ENCODE results near the gene ATP1B3. TPM values are rescaled to one million over a fixed set of nuclear protein-coding genes. Genes with fewer than 3 reads are reported as not detected.

The ATP1B3 gene
- total RNA-seq, 6 experiments from 2014 or later, result 219 to 273 (median 247) TPM

DNA sequence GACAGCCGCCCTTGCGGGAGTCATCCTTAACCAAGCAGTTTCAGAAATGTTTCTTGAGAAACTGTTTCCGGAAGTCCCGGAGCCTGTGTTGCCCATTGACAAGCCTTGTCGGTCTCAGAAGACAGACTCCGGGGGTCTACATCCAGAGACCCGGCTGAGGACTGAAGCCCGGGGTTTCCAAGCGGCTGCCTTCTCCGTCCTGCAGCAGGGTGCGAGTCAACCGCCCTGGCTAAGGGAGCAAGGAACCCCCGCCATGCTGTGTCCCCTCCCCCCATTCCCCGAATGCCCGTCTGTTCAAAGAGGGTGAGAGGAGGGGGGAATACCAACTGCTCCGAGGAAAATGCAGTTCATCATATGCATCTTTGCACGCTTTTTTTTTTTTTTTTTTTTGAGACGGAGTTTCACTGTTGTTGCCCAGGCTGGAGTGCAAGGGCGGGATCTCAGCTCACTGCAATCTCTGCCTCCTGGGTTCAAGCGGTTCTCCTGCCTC is 61.6 kb downstream of the ATP1B3 start:
- Mint-ChIP-seq H3K4me3 (no peak overlapping the region), H3K36me3 (ENCODE audit: low read depth) (no peaks in the 10 kb centered on the region), H3K4me1 (ENCODE audit: low read depth) (peaks cover 21% of the 10 kb centered on the region), H3K27ac (no peak overlapping the region), H3K27me3 (ENCODE audit: insufficient read depth) (no peaks in the 10 kb centered on the region; the same call in none of the 2 replicates), H3K9me3 (no peaks in the 10 kb centered on the region)
- TF ChIP-seq, protein P1, sequence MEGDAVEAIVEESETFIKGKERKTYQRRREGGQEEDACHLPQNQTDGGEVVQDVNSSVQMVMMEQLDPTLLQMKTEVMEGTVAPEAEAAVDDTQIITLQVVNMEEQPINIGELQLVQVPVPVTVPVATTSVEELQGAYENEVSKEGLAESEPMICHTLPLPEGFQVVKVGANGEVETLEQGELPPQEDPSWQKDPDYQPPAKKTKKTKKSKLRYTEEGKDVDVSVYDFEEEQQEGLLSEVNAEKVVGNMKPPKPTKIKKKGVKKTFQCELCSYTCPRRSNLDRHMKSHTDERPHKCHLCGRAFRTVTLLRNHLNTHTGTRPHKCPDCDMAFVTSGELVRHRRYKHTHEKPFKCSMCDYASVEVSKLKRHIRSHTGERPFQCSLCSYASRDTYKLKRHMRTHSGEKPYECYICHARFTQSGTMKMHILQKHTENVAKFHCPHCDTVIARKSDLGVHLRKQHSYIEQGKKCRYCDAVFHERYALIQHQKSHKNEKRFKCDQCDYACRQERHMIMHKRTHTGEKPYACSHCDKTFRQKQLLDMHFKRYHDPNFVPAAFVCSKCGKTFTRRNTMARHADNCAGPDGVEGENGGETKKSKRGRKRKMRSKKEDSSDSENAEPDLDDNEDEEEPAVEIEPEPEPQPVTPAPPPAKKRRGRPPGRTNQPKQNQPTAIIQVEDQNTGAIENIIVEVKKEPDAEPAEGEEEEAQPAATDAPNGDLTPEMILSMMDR (IDR thresholded peaks at IDR 0.05), result no peak
- DNase-seq, result no peak

DNA sequence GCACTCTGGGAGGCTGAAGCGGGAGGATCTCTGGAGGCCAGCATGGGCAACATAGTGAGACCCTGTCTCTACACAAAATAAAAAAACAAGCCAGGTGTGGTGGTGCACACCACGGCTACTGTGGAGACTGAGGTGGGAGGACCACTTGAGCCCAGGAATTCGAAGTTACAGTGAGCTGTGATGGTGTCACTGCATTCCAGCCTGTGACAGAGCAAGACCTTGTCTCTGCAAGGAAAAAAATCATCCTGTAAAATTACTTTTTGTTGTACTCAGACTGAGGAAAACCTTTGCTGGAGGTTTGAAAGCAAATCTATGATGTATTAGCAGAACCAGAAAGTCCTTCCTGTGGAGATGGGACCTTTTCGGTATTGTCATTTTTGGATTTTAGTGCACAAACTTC is 63.3 kb downstream of the ATP1B3 start:
- no peaks in the 10 kb centered on the region for H3K9me3 Mint-ChIP-seq
- peak; percentile 2 for DNase-seq
- peak overlapping the region; percentile 40 for H3K4me3 Mint-ChIP-seq
- H3K4me1 Mint-ChIP-seq (ENCODE audit: low read depth), result peaks cover 21% of the 10 kb centered on the region
- TF ChIP-seq, protein P1 (IDR thresholded peaks at IDR 0.05), result no peak
- H3K27ac Mint-ChIP-seq, result peak overlapping the region; percentile 64; the same call in 1 of the 2 replicates
- peaks cover 2% of the 10 kb centered on the region for H3K27me3 Mint-ChIP-seq (ENCODE audit: insufficient read depth)
- H3K36me3 Mint-ChIP-seq (ENCODE audit: low read depth), result no peaks in the 10 kb centered on the region

DNA sequence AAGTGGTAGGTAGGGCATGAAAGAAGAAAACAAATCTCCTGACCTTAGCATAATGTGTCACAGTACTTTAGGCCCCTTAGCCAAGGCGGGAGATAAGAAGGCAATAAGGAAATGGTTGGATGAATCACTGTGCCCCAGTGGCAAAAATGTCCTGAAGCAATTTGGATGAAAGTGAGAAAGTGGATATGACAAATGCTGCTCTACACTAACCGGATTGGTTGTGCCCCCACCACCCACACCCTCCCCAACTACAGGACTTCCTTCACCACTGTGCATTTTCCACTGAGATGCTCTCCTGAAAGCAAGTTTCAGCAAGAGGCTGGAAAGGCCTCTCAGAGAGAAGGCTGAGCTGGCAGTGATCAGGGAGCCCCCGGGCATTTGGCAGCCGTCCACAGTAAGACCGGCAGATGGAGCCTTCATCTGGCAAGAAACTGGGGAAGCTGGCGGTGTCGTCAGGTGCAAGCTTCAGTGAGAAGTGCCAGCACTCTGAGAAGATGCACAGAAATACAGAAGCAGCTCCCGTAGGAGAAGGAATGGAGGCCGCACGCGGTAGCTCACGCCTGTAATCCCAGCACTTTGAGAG is 63.8 kb downstream of the ATP1B3 start:
- TF ChIP-seq, protein P1 (IDR thresholded peaks at IDR 0.05), result no peak
- H3K27me3 Mint-ChIP-seq (ENCODE audit: insufficient read depth), result peaks cover 2% of the 10 kb centered on the region
- peak; percentile 91 for DNase-seq
- peak overlapping the region; percentile 64 for H3K27ac Mint-ChIP-seq
- peak overlapping the region; percentile 40 for H3K4me3 Mint-ChIP-seq
- peaks cover 21% of the 10 kb centered on the region for H3K4me1 Mint-ChIP-seq (ENCODE audit: low read depth)
- H3K36me3 Mint-ChIP-seq (ENCODE audit: low read depth), result no peaks in the 10 kb centered on the region
- H3K9me3 Mint-ChIP-seq, result no peaks in the 10 kb centered on the region

DNA sequence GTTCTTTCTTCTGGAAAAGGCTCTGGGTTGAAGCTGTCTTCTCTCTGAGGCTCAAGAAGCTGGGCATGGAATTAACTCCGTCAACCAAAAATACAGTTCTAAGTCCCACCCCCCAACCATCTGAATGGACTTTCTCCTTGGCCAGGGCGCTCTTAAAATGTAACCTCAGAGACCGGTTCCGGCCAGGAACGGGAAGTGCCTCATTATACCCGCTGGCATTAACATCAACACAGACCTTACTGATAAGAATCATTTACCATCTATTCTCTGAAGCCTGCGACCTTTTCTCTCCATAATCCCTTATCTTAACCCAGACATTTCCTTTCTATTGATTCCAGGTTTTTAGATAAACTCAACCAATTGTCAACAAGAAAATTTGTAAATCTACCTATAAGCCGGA is 64.7 kb downstream of the ATP1B3 start:
- Mint-ChIP-seq H3K4me1 (ENCODE audit: low read depth) (peaks cover 21% of the 10 kb centered on the region), H3K9me3 (no peaks in the 10 kb centered on the region), H3K27me3 (ENCODE audit: insufficient read depth) (peaks cover 2% of the 10 kb centered on the region), H3K4me3 (no peak overlapping the region), H3K36me3 (ENCODE audit: low read depth) (no peaks in the 10 kb centered on the region), H3K27ac (no peak overlapping the region)
- TF ChIP-seq, protein P1 (IDR thresholded peaks at IDR 0.05), result no peak
- DNase-seq, result no peak

DNA sequence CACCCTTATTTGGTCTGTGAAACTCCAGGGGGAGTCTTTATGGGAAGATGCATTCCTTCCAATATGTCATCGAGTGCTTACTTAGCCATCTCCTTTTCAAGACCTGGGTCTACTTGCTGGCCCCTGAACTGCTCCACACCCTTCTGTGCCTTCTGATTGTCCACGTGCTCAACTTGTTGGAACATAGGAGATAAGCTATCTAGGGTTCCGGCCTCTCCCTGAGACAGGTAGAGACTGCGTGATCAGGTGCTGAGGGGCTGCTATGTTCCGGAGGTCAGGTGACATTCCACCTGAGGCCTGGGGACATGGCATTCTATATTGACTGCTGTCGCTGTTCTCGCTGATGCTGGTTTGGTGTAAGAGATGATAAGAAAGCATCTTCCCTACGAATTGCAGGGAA is 65.6 kb downstream of the ATP1B3 start:
- Mint-ChIP-seq H3K27me3 (ENCODE audit: insufficient read depth) (peaks cover 2% of the 10 kb centered on the region), H3K4me1 (ENCODE audit: low read depth) (peaks cover 21% of the 10 kb centered on the region), H3K27ac (no peak overlapping the region), H3K36me3 (ENCODE audit: low read depth) (no peaks in the 10 kb centered on the region), H3K9me3 (no peaks in the 10 kb centered on the region), H3K4me3 (no peak overlapping the region)
- TF ChIP-seq, protein P1 (IDR thresholded peaks at IDR 0.05), result no peak
- DNase-seq, result no peak

Data from HFFc6 (cell line).